Tibial nerve (tissue), 4 donors: ENCODE data around the gene SIPA1. TPM values are rescaled to one million over a fixed set of nuclear protein-coding genes. Genes with fewer than 3 reads are reported as not detected.

Experiments
- DNase-seq, 2 donors: peaks; one replicate each; pipeline ENCODE4 v3.0.0-alpha.2; 2019; ENCODE audit warnings: low spot score in 2 of 2
- H3K27ac ChIP-seq, 4 donors: fragments of 200-600 bp; sonication (generic) in 3 of 4; one replicate each; pipeline ENCODE4 v1.5.1; 2017 to 2019; ENCODE audit warnings: mild to moderate bottlenecking in 1 of 4
- H3K27me3 ChIP-seq, 2 donors: fragments of 200-600 bp; sonication (generic) in 1 of 2; one replicate each; pipeline versions ENCODE4 v1.5.1 to v1.6.0; 2017 to 2019
- H3K36me3 ChIP-seq, 3 donors: fragments of 200-600 bp; sonication (generic); one replicate each; pipeline ENCODE4 v1.5.1; 2018 to 2019
- H3K4me1 ChIP-seq, 4 donors: fragments of 200-600 bp; sonication (generic) in 3 of 4; one replicate each; pipeline ENCODE4 v1.5.1; 2017 to 2019
- H3K4me3 ChIP-seq, 4 donors: fragments of 200-600 bp; sonication (generic) in 3 of 4; one replicate each; pipeline ENCODE4 v1.5.1; 2017 to 2019; ENCODE audit warnings: mild to moderate bottlenecking in 1 of 4, moderate library complexity in 1 of 4
- H3K9me3 ChIP-seq, 4 donors: fragments of 200-600 bp; sonication (generic) in 3 of 4; one replicate each; pipeline ENCODE4 v1.5.1; 2017 to 2019
- EP300 ChIP-seq, 2 donors: sonication (generic); formaldehyde crosslinking; IDR thresholded peaks; one replicate each; pipeline ENCODE4 v1.6.1; 2017; ENCODE audit warnings: antibody characterized with exemption in 2 of 2, mild to moderate bottlenecking in 1 of 2
- POLR2A ChIP-seq, 2 donors: fragments of 450-650 bp; IDR thresholded peaks; one replicate each; pipeline ENCODE4 v1.6.1; 2017; ENCODE audit warnings: antibody characterized with exemption in 2 of 2, mild to moderate bottlenecking in 2 of 2, moderate library complexity in 2 of 2
- WGBS, 2 donors: methylation state at CpG; one replicate each; pipeline ENCODE4 v1.1.5; 2018; 5-methylcytosine and 5-hydroxymethylcytosine counted together
- total RNA-seq, 4 donors: library from RNA; depleted of rRNA; stranded (reverse); fragments of >200 nt; gene quantifications; one replicate each; pipeline ENCODE4 v1.1.0, GENCODE V29; 2016
- TF ChIP-seq, protein P1 (sequence below), 5 experiments: fragments of 200-600 bp in 3 of 5; fragments of 450-650 bp in 2 of 5; sonication (generic) in 3 of 5; IDR thresholded peaks; one replicate each; pipeline ENCODE4 v1.5.1; 2016 to 2019; ENCODE audit warnings: antibody characterized with exemption in 5 of 5, mild to moderate bottlenecking in 3 of 5, moderate library complexity in 2 of 5

SIPA1 gene
- total RNA-seq, 4 donors from 2014 or later: 50.2 to 103 (median 65.0) TPM

DNA sequence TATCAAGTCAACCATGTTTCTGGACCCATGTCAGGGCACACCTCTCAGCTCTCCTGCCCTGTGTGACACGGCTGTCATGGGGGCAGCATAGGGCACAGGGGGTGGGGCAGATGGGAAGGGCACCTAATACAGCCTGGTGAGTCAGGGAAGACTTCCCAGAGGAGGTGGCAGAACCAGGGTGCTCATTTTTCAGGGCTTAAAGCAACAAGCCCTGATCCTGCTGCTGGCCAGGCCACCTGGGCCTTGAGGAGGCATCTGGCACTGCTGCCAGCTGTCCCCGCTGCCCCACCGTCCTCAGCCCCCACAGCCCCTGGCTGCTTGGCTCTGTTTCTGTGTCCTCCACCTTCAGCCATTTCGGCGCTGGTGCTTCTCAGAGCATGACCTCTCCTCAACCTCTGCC, 28.2 kb upstream of the SIPA1 start:
- no peak for DNase-seq
- no peaks in the 10 kb centered on the region for H3K27me3 ChIP-seq
- H3K4me1 ChIP-seq: peaks cover 0 to 74% (median 56%) of the 10 kb centered on the region in 4 donors
- no peaks in the 10 kb centered on the region for H3K9me3 ChIP-seq
- TF ChIP-seq POLR2A (IDR thresholded peaks at IDR 0.05): no peak
- TF ChIP-seq, protein P1, sequence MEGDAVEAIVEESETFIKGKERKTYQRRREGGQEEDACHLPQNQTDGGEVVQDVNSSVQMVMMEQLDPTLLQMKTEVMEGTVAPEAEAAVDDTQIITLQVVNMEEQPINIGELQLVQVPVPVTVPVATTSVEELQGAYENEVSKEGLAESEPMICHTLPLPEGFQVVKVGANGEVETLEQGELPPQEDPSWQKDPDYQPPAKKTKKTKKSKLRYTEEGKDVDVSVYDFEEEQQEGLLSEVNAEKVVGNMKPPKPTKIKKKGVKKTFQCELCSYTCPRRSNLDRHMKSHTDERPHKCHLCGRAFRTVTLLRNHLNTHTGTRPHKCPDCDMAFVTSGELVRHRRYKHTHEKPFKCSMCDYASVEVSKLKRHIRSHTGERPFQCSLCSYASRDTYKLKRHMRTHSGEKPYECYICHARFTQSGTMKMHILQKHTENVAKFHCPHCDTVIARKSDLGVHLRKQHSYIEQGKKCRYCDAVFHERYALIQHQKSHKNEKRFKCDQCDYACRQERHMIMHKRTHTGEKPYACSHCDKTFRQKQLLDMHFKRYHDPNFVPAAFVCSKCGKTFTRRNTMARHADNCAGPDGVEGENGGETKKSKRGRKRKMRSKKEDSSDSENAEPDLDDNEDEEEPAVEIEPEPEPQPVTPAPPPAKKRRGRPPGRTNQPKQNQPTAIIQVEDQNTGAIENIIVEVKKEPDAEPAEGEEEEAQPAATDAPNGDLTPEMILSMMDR (IDR thresholded peaks at IDR 0.05): no peak
- TF ChIP-seq EP300 (IDR thresholded peaks at IDR 0.05): no peak
- H3K4me3 ChIP-seq: peak overlapping the region in 2 of 4 donors; percentile 8 to 97
- WGBS, 2 donors: 58 to 66% methylated on average over 5 of the region's 5 CpGs
- peak overlapping the region; percentile 79 to 98 (median 96) for H3K27ac ChIP-seq
- H3K36me3 ChIP-seq: peaks cover 8 to 57% (median 15%) of the 10 kb centered on the region in 3 donors

DNA sequence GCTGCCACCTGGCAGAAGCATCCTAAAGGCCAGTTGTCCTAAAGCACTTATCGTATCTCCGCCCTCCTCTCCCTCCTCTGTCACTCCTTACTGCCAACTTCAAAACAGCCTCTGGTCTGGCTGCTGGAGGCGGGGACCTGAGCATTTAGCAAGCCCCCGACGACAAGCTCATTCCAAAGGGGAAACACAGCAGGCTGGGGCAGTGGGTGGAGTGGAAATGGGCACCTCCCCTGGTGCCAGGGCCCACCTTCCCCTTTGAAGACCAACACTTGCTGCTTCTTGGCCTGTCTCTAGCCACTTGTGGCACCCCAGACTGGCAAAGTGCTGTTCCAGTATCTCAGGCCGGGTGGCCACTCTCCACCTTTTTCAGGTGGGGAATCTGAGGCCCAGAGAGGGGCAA, 27.5 kb upstream of the SIPA1 start:
- Histone ChIP-seq H3K9me3 (no peaks in the 10 kb centered on the region), H3K27me3 (no peaks in the 10 kb centered on the region), H3K36me3 (peaks cover 5 to 50% (median 7%) of the 10 kb centered on the region in 3 donors), H3K27ac (peak overlapping the region; percentile 79 to 98 (median 96)), H3K4me3 (peak overlapping the region; percentile 26 to 97 (median 79)), H3K4me1 (peaks cover 0 to 74% (median 56%) of the 10 kb centered on the region in 4 donors)
- no peak for DNase-seq
- 24 to 44% methylated on average over 6 of the region's 6 CpGs for WGBS, 2 donors
- TF ChIP-seq, protein P1 (IDR thresholded peaks at IDR 0.05): no peak
- TF ChIP-seq POLR2A (IDR thresholded peaks at IDR 0.05) (no peak), EP300 (IDR thresholded peaks at IDR 0.05) (no peak)

GRCh38 chr11:65611028-65611757, 26.7 kb upstream of the SIPA1 start:
- 15 to 19% methylated on average over 10 of the region's 10 CpGs for WGBS, 2 donors
- Histone ChIP-seq H3K9me3 (no peaks in the 10 kb centered on the region), H3K4me1 (peaks cover 0 to 74% (median 57%) of the 10 kb centered on the region in 4 donors), H3K4me3 (peak overlapping the region; percentile 64 to 97 (median 90)), H3K27me3 (no peaks in the 10 kb centered on the region), H3K36me3 (peaks cover 0 to 43% (median 0%) of the 10 kb centered on the region in 3 donors), H3K27ac (peak overlapping the region; percentile 79 to 98 (median 96))
- DNase-seq: no peak
- TF ChIP-seq POLR2A (IDR thresholded peaks at IDR 0.05) (peak in 1 of 2 donors; percentile 17), EP300 (IDR thresholded peaks at IDR 0.05) (peak in 1 of 2 donors; percentile 56)
- TF ChIP-seq, protein P1 (IDR thresholded peaks at IDR 0.05): no peak

DNA sequence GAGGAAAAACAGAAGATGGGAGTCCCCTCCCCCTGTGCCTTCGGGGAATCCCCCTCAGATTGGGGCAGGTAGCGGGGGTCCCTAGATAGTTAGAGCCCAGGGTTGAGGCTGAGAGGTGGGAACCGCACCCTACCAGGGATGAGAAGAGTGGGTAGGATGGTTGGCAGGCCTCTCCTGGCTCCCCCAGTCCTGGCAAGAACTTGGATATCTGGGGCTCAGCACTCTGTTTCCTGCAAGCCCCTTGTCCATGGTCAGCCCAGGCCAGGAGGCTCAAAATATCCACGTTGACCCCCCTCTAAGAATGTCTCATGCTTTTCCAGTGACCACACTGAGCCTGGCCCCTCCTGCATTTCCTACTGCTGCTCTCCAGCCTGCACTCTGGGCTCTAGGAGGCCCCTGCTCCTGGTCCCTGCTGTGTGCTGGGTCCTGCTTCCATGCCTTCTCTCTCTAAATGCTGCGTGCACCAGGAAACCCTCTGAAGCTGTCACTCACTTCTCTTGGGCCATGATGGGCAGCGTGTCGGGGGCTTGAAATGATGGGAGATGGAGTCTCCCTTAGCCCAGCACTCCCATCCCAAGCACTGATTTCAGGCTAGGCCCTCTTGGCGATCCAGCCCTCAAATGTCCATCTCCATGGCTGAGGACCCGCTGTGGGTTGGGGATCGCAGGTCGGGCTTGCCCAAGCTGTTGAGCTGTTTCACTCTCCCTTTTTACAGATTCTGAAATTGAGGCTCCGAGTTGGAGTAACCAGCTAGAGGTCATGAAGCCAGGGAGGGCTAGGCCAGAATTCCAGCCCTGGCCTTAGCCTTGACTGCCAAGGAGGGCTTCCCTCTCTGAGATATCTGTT, 25.9 kb upstream of the SIPA1 start:
- no peak for DNase-seq
- Histone ChIP-seq H3K27me3 (no peaks in the 10 kb centered on the region), H3K4me1 (peaks cover 0 to 75% (median 64%) of the 10 kb centered on the region in 4 donors), H3K4me3 (peak overlapping the region; percentile 64 to 97 (median 90)), H3K36me3 (peaks cover 0 to 41% (median 0%) of the 10 kb centered on the region in 3 donors), H3K9me3 (no peaks in the 10 kb centered on the region), H3K27ac (peak overlapping the region; percentile 79 to 98 (median 96))
- TF ChIP-seq POLR2A (IDR thresholded peaks at IDR 0.05): no peak
- TF ChIP-seq EP300 (IDR thresholded peaks at IDR 0.05): no peak
- TF ChIP-seq, protein P1 (IDR thresholded peaks at IDR 0.05): no peak
- 25 to 30% methylated on average over 12 of the region's 12 CpGs for WGBS, 2 donors
